Gastrocnemius medialis (tissue), 4 donors: ENCODE data around the gene ECE1.

ENCODE experiments used
- CTCF ChIP-seq, 5 experiments: fragments of 450-650 bp in 3 of 5; fragments of 200-600 bp in 2 of 5; sonication (generic) in 2 of 5; IDR thresholded peaks in 4 of 5; conservative IDR thresholded peaks in 1 of 5; 1 replicate in 4 of 5; 2 replicates in 1 of 5; pipeline ENCODE4 v1.5.1; 2016 to 2019; ENCODE audit warnings: antibody characterized with exemption in 5 of 5, mild to moderate bottlenecking in 3 of 5, moderate library complexity in 3 of 5
- POLR2A ChIP-seq, 2 donors: fragments of 450-650 bp; IDR thresholded peaks; one replicate each; pipeline ENCODE4 v1.6.1; 2017; ENCODE audit warnings: antibody characterized with exemption in 2 of 2, mild to moderate bottlenecking in 2 of 2, moderate library complexity in 2 of 2

- TF ChIP-seq CTCF (IDR thresholded peaks at IDR 0.05 in 4 of 5, conservative IDR thresholded peaks at IDR 0.05 in 1 of 5) (no peak), POLR2A (IDR thresholded peaks at IDR 0.05) (no peak)
Measured at GRCh38 chr1:21272540-21272939, 17.7 kb downstream of the ECE1 start.
